ENCODE data around the gene ADCY2. TPM values are rescaled to one million over a fixed set of nuclear protein-coding genes. Genes with fewer than 3 reads are reported as not detected.

The ADCY2 gene
- total and polyA plus RNA-seq, 9 of the 15 experiments (the other 6 are each of a cell fraction or from before 2014, with no cell fraction given), result 0.01 to 0.15 (median 0.03) TPM; not detected in 5

GRCh38 chr5:7802855-7803254, 406.9 kb downstream of the ADCY2 start:
- no peaks in the 10 kb centered on the region for H3K4me1 ChIP-seq (replicated peaks in 1 of 2; ENCODE audit: control insufficient read depth in 2 of 2, insufficient read depth in 2 of 2, low read length in 2 of 2)
- H2AFZ ChIP-seq (ENCODE audit: low read depth, low read length), result no peak overlapping the region
- H3K4me2 ChIP-seq (ENCODE audit: insufficient read depth, low read length), result no peak overlapping the region
- H3K36me3 ChIP-seq (ENCODE audit: control insufficient read depth, insufficient read depth, low read length), result no peaks in the 10 kb centered on the region
- ATAC-seq (no peak), FAIRE-seq (no peak), DNase-seq (ENCODE audit: extremely low read depth in 1 of 4, low spot score in 3 of 4) (no peak)
- no TSS peak for BruUV-seq (replicated peaks)
- no peak overlapping the region for H3K9ac ChIP-seq (ENCODE audit: insufficient read depth in 1 of 2, low read depth in 2 of 2, low read length in 2 of 2)
- H3K9me3 ChIP-seq (replicated peaks; ENCODE audit: control insufficient read depth, insufficient read depth, low read depth, low read length), result no peaks in the 10 kb centered on the region
- in situ Hi-C loops (cut with MboI), result no loop called here
- H3K9me1 ChIP-seq (ENCODE audit: control insufficient read depth, insufficient read depth, low read length), result no peaks in the 10 kb centered on the region
- TF ChIP-seq, protein P1, sequence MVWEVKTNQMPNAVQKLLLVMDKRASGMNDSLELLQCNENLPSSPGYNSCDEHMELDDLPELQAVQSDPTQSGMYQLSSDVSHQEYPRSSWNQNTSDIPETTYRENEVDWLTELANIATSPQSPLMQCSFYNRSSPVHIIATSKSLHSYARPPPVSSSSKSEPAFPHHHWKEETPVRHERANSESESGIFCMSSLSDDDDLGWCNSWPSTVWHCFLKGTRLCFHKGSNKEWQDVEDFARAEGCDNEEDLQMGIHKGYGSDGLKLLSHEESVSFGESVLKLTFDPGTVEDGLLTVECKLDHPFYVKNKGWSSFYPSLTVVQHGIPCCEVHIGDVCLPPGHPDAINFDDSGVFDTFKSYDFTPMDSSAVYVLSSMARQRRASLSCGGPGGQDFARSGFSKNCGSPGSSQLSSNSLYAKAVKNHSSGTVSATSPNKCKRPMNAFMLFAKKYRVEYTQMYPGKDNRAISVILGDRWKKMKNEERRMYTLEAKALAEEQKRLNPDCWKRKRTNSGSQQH (CRISPR knock-in tag; IDR thresholded peaks at IDR 0.05), result no peak
- peak; percentile 11 for TF ChIP-seq MEIS2 (IDR thresholded peaks at IDR 0.05; ENCODE audit: partially characterized antibody)
- peak; percentile 32; the same call in 1 of the 2 replicates for TF ChIP-seq ZNF316 (IDR thresholded peaks at IDR 0.05)
- TF ChIP-seq MAFG (tag; conservative IDR thresholded peaks at IDR 0.05), result peak; percentile 43
- no peak for TF ChIP-seq ETS2 (tag; IDR thresholded peaks at IDR 0.05; ENCODE audit: borderline replicate concordance, poor library complexity, severe bottlenecking)
- TF ChIP-seq CEBPB (tag; IDR thresholded peaks at IDR 0.05), result peak; percentile 77
- TF ChIP-seq, protein P2, sequence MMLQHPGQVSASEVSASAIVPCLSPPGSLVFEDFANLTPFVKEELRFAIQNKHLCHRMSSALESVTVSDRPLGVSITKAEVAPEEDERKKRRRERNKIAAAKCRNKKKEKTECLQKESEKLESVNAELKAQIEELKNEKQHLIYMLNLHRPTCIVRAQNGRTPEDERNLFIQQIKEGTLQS (IDR thresholded peaks at IDR 0.05), result 0 out of 2 replicates have a peak, but pooled peaks have one; percentile 32
- TF ChIP-seq, protein P2 (CRISPR knock-in tag; conservative IDR thresholded peaks at IDR 0.05), result no peak
- no peak for TF ChIP-seq CEBPG (CRISPR knock-in tag; IDR thresholded peaks at IDR 0.05)
- TF ChIP-seq CEBPG (tag; conservative IDR thresholded peaks at IDR 0.05 in 1 of 2, IDR thresholded peaks at IDR 0.05 in 1 of 2), result peak; percentile 57 to 61
- H4K20me1 ChIP-seq (replicated peaks; ENCODE audit: control insufficient read depth, insufficient read depth, low read length), result no peaks in the 10 kb centered on the region
- WGBS (ENCODE audit: insufficient coverage, low coverage, missing lambda C conversion rate), result 0% methylated on average over 6 of the region's 6 CpGs
- CTCF ChIA-PET (ENCODE audit: low intra/inter-chr PET ratio), result no interaction called here
- H3K79me2 ChIP-seq (ENCODE audit: control insufficient read depth, insufficient read depth, low read length), result no peaks in the 10 kb centered on the region
- peaks cover 5 to 25% of the 10 kb centered on the region in 2 experiments; a peak in 4 of 5 replicates for H3K27me3 ChIP-seq (ENCODE audit: control insufficient read depth in 2 of 2, insufficient read depth in 2 of 2, low read length in 2 of 2)
- POLR2A ChIA-PET, result no interaction called here
- intact Hi-C loops (cut with micrococcal nuclease), result no loop called here
- H3K27ac ChIP-seq (ENCODE audit: extremely low read depth, low read depth, low read length), result no peak overlapping the region
- H3K4me3 ChIP-seq, result no peak overlapping the region

Data from K562 (cell line).